Measurements from ENCODE around the gene SEMA7A. TPM values are rescaled to one million over a fixed set of nuclear protein-coding genes. Genes with fewer than 3 reads are reported as not detected.

SEMA7A gene
- total and polyA plus RNA-seq, 9 of the 15 experiments (the other 6 are each of a cell fraction or from before 2014, with no cell fraction given): 0.04 to 8.2 (median 5.4) TPM; not detected in 1

DNA sequence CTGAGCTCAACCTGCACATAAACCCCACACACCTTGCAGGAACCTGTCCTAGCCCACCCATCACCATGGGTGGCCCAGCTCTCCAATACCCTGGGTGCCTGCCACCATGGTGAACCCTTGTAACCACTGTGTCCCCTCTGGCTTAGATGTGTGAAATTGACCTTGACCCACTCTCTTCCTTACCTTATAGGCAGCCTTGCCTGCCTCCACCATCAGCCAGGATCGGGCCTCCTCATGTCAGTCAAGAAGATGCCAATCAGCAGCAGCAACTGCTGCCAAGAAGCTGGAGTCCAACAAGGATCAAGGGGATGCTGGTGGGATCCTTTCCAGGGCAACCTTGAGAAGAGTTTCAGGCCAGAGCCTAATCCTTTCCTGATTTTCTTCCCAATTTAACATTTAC lies 57.5 kb downstream of the SEMA7A start (continued):
- TF ChIP-seq, protein P1, sequence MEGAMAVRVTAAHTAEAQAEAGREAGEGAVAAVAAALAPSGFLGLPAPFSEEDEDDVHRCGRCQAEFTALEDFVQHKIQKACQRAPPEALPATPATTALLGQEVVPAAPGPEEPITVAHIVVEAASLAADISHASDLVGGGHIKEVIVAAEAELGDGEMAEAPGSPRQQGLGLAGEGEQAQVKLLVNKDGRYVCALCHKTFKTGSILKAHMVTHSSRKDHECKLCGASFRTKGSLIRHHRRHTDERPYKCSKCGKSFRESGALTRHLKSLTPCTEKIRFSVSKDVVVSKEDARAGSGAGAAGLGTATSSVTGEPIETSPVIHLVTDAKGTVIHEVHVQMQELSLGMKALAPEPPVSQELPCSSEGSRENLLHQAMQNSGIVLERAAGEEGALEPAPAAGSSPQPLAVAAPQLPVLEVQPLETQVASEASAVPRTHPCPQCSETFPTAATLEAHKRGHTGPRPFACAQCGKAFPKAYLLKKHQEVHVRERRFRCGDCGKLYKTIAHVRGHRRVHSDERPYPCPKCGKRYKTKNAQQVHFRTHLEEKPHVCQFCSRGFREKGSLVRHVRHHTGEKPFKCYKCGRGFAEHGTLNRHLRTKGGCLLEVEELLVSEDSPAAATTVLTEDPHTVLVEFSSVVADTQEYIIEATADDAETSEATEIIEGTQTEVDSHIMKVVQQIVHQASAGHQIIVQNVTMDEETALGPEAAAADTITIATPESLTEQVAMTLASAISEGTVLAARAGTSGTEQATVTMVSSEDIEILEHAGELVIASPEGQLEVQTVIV (CRISPR knock-in tag; IDR thresholded peaks at IDR 0.05; ENCODE audit: borderline replicate concordance): no peak
- no peak for TF ChIP-seq NFRKB (IDR thresholded peaks at IDR 0.05; ENCODE audit: low read depth)
- TF ChIP-seq NR2C2 (CRISPR knock-in tag; IDR thresholded peaks at IDR 0.05): no peak
- no peak for TF ChIP-seq NR2C2 (tag; IDR thresholded peaks at IDR 0.05)
- TF ChIP-seq HNRNPK (IDR thresholded peaks at IDR 0.05; ENCODE audit: low read depth, low read length, poor library complexity, severe bottlenecking): no peak
- no peak for TF ChIP-seq ZNF134 (CRISPR knock-in tag; conservative IDR thresholded peaks at IDR 0.05)
- TF ChIP-seq FOXA1 (IDR thresholded peaks at IDR 0.05; ENCODE audit: borderline replicate concordance): no peak
- no peak for TF ChIP-seq ZBTB17 (CRISPR knock-in tag; IDR thresholded peaks at IDR 0.05)
- TF ChIP-seq, protein P2, sequence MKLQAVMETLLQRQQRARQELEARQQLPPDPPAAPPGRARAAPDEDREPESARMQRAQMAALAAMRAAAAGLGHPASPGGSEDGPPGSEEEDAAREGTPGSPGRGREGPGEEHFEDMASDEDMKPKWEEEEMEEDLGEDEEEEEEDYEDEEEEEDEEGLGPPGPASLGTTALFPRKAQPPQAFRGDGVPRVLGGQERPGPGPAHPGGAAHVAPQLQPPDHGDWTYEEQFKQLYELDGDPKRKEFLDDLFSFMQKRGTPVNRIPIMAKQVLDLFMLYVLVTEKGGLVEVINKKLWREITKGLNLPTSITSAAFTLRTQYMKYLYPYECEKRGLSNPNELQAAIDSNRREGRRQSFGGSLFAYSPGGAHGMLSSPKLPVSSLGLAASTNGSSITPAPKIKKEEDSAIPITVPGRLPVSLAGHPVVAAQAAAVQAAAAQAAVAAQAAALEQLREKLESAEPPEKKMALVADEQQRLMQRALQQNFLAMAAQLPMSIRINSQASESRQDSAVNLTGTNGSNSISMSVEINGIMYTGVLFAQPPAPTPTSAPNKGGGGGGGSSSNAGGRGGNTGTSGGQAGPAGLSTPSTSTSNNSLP (IDR thresholded peaks at IDR 0.05; ENCODE audit: borderline replicate concordance, low read depth, low read length): no peak
- TF ChIP-seq CBX8 (IDR thresholded peaks at IDR 0.05; ENCODE audit: borderline replicate concordance, extremely low read depth, low read depth, low read length, poor library complexity, severe bottlenecking): no peak

Measured in K562 (cell line).